Fibroblast of lung (primary cell): ENCODE measurements around the gene AQP12B. TPM values are rescaled to one million over a fixed set of nuclear protein-coding genes. Genes with fewer than 3 reads are reported as not detected.

Experiments used
- DNase-seq, 2 donors: peaks; one replicate each; pipeline versions ENCODE4 v3.0.0 to v3.0.0-alpha.2; 2010; ENCODE audit warnings: low read depth in 2 of 2
- H2AFZ ChIP-seq: 2 replicates; pipeline ENCODE4 v1.5.1; 2012; ENCODE audit warnings: low read length, control low read depth, inconsistent platforms
- H3K27ac ChIP-seq: 2 replicates; pipeline ENCODE4 v1.5.1; 2011; ENCODE audit warnings: low read length, control low read depth; ENCODE audit not compliant: insufficient read depth
- H3K27me3 ChIP-seq: 2 replicates; pipeline ENCODE4 v1.5.1; 2011; ENCODE audit warnings: mild to moderate bottlenecking, low read length; ENCODE audit not compliant: control insufficient read depth, insufficient read depth
- H3K36me3 ChIP-seq: 2 replicates; pipeline ENCODE4 v1.5.1; 2011; ENCODE audit warnings: low read length; ENCODE audit not compliant: control insufficient read depth, insufficient read depth
- H3K4me1 ChIP-seq: 2 replicates; pipeline ENCODE4 v1.5.1; 2011; ENCODE audit warnings: low read length; ENCODE audit not compliant: control insufficient read depth, insufficient read depth; ENCODE audit errors: extremely low read depth
- H3K4me2 ChIP-seq: 2 replicates; pipeline ENCODE4 v1.5.1; 2011; ENCODE audit warnings: low read length, control low read depth; ENCODE audit not compliant: insufficient read depth; ENCODE audit errors: extremely low read depth
- H3K4me3 ChIP-seq, 4 experiments: fragments of 200-600 bp in 1 of 4; sonication (generic) in 1 of 4; replicated peaks in 1 of 4; 2 replicates each; pipeline ENCODE4 v1.5.1; 2011 to 2016; ENCODE audit warnings: low read length in 4 of 4, low read depth in 3 of 4, mild to moderate bottlenecking in 3 of 4, control low read depth in 2 of 4, inconsistent platforms in 1 of 4, mixed read lengths in 1 of 4; ENCODE audit not compliant: insufficient read depth in 1 of 4; ENCODE audit errors: control extremely low read depth in 1 of 4
- H3K79me2 ChIP-seq: 2 replicates; pipeline ENCODE4 v1.5.1; 2012; ENCODE audit warnings: mild to moderate bottlenecking, low read length, inconsistent platforms; ENCODE audit not compliant: control insufficient read depth, insufficient read depth
- H3K9ac ChIP-seq: 2 replicates; pipeline ENCODE4 v1.5.1; 2011; ENCODE audit warnings: mild to moderate bottlenecking, low read length, control low read depth; ENCODE audit not compliant: insufficient read depth
- H3K9me3 ChIP-seq: 2 replicates; pipeline ENCODE4 v1.5.1; 2012; ENCODE audit warnings: low read depth, low read length; ENCODE audit not compliant: control insufficient read depth, insufficient read depth
- H4K20me1 ChIP-seq: 2 replicates; pipeline ENCODE4 v1.5.1; 2011; ENCODE audit warnings: low read length; ENCODE audit not compliant: control insufficient read depth, insufficient read depth; ENCODE audit errors: extremely low read depth
- EZH2 ChIP-seq: IDR thresholded peaks from 2 replicates; pipeline ENCODE4 v1.5.1; 2012; ENCODE audit warnings: low read length, control low read depth, mild to moderate bottlenecking; ENCODE audit errors: missing control alignments
- polyA plus RNA-seq, 2 donors: library from polyadenylated mRNA; depleted of rRNA in 1 of 2; stranded (reverse) in 1 of 2; unstranded in 1 of 2; fragments of >200 nt; gene quantifications; 2 replicates each; pipeline ENCODE4 v1.2.1, GENCODE V29; 2011 to 2012; ENCODE audit warnings: missing spikeins in 1 of 2
- total RNA-seq: library from RNA; depleted of rRNA; stranded (reverse); fragments of >200 nt; gene quantifications from 2 replicates; pipeline ENCODE4 v1.2.1, GENCODE V29; 2014
- TF ChIP-seq, protein P1 (sequence below), 2 donors: IDR thresholded peaks in 1 of 2; conservative IDR thresholded peaks in 1 of 2; 1 replicate in 1 of 2; 2 replicates in 1 of 2; pipeline ENCODE4 v1.5.1; 2011 to 2012; ENCODE audit warnings: low read length in 2 of 2, control low read depth in 1 of 2, inconsistent platforms in 1 of 2, low read depth in 1 of 2, mild to moderate bottlenecking in 1 of 2

Gene AQP12B
- total and polyA plus RNA-seq, 2 donors (not counting 1 experiment from before 2014, with no cell fraction given): not detected

DNA sequence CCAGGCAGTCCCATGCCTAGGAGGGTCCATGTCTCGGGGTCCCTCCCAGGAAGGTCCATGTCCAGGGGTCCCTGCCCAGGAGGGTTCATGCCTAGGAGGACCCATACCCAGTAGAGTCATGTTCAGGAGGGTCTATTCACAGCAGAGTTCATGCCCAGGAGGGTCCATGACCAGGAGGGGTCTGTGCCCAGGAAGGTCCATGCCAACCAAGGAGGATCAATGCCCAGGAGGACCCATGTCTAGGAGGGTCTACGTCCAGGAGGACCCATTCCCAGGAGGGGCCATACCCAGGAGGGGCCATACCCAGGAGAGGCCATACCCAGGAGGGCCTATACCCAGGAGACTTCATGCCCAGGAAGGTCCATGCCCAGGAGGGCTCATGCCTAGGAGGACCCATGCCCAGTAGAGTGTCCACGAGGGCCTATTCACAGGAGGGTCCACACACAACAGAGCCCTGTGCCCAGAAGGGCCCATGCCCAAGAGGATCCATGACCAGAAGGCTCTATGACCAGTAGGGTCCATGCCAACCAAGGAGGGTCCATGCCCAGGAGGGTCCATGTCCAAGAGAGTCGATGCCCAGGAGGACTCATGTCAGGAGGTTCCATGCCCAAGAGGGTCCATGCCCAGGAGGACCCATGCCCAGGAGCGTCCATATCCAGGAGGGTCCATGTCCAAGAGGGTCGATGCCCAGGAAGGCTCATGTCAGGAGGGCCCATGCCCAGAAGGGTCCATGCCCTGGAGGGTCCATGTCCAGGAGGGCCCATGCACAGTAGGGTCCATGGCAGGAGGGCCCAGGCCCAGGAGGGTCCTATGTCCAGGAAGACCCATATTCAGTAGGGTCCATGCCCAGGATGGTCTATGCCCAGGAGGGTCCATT lies 47.3 kb downstream of the AQP12B start:
- H3K4me3 ChIP-seq: no peak overlapping the region
- TF ChIP-seq, protein P1, sequence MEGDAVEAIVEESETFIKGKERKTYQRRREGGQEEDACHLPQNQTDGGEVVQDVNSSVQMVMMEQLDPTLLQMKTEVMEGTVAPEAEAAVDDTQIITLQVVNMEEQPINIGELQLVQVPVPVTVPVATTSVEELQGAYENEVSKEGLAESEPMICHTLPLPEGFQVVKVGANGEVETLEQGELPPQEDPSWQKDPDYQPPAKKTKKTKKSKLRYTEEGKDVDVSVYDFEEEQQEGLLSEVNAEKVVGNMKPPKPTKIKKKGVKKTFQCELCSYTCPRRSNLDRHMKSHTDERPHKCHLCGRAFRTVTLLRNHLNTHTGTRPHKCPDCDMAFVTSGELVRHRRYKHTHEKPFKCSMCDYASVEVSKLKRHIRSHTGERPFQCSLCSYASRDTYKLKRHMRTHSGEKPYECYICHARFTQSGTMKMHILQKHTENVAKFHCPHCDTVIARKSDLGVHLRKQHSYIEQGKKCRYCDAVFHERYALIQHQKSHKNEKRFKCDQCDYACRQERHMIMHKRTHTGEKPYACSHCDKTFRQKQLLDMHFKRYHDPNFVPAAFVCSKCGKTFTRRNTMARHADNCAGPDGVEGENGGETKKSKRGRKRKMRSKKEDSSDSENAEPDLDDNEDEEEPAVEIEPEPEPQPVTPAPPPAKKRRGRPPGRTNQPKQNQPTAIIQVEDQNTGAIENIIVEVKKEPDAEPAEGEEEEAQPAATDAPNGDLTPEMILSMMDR (conservative IDR thresholded peaks at IDR 0.05 in 1 of 2, IDR thresholded peaks at IDR 0.05 in 1 of 2; ENCODE audit: low read depth in 1 of 2, low read length in 2 of 2): no peak
- no peak for TF ChIP-seq EZH2
- H3K36me3 ChIP-seq: no peaks in the 10 kb centered on the region
- H2AFZ ChIP-seq: no peak overlapping the region
- H3K27me3 ChIP-seq: no peaks in the 10 kb centered on the region
- H3K4me2 ChIP-seq: no peak overlapping the region
- H3K27ac ChIP-seq: no peak overlapping the region
- H3K4me1 ChIP-seq: no peaks in the 10 kb centered on the region
- DNase-seq: no peak
- H3K9me3 ChIP-seq: no peaks in the 10 kb centered on the region
- no peak overlapping the region for H3K9ac ChIP-seq
- no peaks in the 10 kb centered on the region for H3K79me2 ChIP-seq
- no peaks in the 10 kb centered on the region for H4K20me1 ChIP-seq

DNA sequence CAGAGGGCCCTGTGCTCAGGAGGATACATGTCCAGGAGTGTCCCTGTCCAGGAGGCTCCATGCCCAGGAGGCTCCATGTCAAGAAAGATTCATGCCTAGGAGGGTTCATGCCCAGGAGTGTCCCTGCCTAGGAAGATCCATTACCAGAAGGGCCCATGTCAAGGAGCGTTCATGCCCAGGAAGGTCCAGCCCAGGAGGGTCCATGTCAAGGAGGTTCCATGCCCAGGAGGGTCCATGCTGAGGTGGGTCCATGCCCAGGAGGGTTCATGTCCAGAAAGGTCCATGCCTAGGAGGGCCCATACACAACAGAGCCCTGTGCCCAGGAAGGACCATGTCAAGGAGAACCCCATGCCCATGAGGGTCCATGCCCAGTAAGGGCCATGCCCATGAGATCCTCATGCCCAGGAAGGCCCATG lies 50.4 kb downstream of the AQP12B start:
- Histone ChIP-seq H3K79me2 (no peaks in the 10 kb centered on the region), H3K36me3 (no peaks in the 10 kb centered on the region), H2AFZ (no peak overlapping the region), H3K4me3 (no peak overlapping the region), H3K9ac (no peak overlapping the region), H3K4me2 (no peak overlapping the region), H3K9me3 (no peaks in the 10 kb centered on the region), H4K20me1 (no peaks in the 10 kb centered on the region), H3K27me3 (no peaks in the 10 kb centered on the region), H3K27ac (no peak overlapping the region), H3K4me1 (no peaks in the 10 kb centered on the region)
- no peak for DNase-seq
- TF ChIP-seq EZH2: no peak
- TF ChIP-seq, protein P1 (conservative IDR thresholded peaks at IDR 0.05 in 1 of 2, IDR thresholded peaks at IDR 0.05 in 1 of 2; ENCODE audit: low read depth in 1 of 2, low read length in 2 of 2): no peak

DNA sequence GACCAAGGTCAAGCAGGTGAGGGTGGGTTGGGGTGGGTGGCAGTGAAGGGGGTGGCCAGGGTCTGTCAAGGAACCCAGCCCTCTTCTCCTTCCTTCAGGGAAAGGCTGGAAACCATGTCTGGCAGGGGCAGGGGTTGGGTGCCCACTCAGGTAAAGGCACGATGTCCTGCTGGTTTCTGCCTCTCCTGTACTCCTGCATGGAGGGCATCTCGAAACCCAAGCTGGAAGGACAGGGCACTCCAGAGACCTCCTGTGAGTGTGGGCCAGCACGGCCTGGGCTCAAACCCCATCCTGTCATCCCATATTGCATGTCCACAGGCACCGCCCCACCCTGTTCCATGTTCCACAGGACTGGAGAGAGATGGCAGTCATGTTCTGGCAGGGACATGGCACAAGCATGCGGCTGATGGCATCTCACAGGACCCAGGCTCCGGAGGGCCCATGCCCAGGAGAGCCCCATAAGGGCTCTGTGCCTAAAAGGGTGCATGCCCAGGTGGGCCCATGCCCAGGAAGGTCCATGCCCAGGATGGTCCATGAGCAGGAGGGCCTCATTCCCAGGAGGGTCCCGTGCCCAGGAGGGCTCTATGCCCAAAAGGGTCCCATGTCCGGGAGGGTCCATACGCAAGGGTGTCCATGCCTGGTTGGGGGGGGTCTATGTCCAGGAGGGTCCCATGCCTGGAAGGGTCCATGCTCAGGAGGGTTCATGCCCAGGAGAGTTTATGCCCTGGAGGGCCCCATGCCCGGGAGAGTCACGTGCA lies 51.0 kb downstream of the AQP12B start:
- TF ChIP-seq, protein P1 (conservative IDR thresholded peaks at IDR 0.05 in 1 of 2, IDR thresholded peaks at IDR 0.05 in 1 of 2; ENCODE audit: low read depth in 1 of 2, low read length in 2 of 2): no peak
- TF ChIP-seq EZH2: no peak

More for the DNA sequence above, 51.0 kb downstream of the AQP12B start:
- Histone ChIP-seq H3K4me3 (no peak overlapping the region), H4K20me1 (no peaks in the 10 kb centered on the region), H2AFZ (no peak overlapping the region), H3K4me2 (no peak overlapping the region), H3K27ac (no peak overlapping the region), H3K9me3 (no peaks in the 10 kb centered on the region), H3K27me3 (no peaks in the 10 kb centered on the region), H3K79me2 (no peaks in the 10 kb centered on the region), H3K4me1 (no peaks in the 10 kb centered on the region), H3K9ac (no peak overlapping the region), H3K36me3 (no peaks in the 10 kb centered on the region)
- no peak for DNase-seq
